GM21423 (cell line): ENCODE data around the gene ZNF846.
"Not testable (repeated sequence)": the region's sequence is repeated elsewhere in the genome, so short reads cannot be mapped to it uniquely, and the experiment has no call there.

ENCODE experiments used
- ATAC-seq: cut with Tn5 transposase; IDR thresholded peaks from one replicate; pipeline ENCODE4 v1.9.1; 2021; ENCODE audit warnings: mild to moderate bottlenecking, moderate library complexity; ENCODE audit not compliant: unreplicated experiment

The ZNF846 gene

DNA sequence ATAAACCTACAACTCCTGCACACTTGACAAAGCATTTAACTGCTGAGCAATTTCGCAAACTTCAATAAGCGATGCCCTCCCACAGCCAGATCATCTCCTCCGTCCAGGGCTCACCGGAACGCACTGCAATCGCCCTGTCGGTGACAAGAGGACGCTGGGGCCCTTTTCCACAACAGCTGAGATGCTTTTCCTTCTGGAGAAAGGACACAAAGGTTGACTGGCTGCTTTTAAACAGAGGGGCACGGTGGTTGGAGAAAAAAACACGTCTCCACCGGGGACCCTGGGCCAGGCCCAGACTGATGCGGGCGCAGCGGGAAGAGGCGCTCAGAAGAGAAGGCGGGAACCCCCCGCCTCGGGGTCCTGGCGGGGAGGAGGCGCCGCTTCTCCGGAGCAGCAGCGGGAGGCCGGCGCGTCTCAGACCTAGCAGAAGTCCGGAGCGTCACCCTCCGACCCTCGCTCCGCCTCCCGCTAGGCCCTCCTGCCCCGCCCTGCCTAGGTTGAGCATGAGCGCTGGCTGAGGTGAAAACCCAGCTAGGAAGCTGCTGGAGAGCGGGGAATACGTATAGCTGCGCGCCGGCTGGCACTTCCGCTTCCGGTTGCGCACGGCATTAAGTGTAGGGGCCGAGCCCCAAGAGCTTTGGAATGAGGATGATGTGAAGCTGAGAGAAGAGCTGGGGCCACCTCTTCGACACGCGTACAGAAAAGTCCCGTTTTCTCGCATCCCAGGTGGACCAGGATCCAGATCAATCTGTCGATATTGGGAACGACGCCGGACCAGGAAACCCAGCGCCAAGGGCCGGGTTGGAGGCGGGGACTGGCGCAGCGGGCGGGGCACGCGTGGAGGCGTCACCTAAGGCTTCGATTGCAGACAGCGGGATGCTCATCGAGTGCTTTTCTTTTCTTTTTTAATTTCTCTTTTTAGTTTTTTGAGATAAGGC, at the start of gene ZNF846:
Gene ZNF846, minus strand, starts transcription at position 564 of the 938 bp plus-strand sequence. CDS start 3,788 bp downstream, outside the sequence.
- ATAC-seq = peak; percentile 96

DNA sequence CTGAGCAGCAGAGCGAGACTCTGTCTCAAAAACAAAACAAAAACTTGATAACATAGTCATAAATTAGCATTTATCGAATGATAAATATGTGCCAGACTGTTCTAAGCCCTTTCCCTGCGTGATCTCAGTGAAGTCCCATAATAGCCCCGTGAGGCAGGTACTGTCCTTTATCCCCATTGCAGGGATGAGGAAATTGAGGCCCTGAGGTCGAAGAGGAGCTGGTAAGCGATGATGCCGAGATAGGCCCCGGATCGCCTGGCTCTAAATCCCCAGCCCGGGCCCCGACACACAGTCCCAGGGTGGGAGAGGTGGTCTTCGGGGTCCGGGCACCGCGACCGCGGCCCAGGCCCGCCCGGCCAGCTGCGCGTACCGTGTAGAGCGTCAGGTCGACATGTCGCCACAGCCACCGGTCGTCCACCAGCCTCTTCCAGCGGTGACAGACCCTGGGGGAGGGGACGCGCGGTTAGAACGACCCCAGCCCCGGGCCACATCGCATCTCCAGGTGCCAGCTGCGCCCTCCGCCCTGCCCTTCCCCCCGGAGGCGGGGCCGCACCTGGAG, 49.7 kb upstream of the ZNF846 start:
- ATAC-seq = no peak

DNA sequence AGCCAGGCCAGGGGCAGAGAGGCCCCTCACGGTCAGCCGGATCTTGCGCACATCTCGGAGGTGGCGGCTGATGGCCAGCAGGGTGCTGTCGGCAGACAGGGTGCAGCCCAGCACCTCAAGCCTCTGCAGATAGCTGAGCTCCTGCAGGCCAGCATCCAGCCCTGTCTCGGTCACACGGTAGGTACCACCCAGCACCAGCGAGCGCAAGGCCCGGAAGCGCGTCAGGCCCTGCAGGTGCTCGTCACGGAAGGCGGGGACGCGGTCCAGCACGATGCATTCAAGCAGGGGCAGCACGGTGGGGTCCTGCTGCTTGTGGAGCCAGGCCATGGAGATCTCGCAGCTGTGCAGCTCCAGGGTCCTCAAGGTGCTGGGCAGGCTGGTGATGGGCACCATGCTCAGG, 42.6 kb upstream of the ZNF846 start:
- ATAC-seq = no peak

DNA sequence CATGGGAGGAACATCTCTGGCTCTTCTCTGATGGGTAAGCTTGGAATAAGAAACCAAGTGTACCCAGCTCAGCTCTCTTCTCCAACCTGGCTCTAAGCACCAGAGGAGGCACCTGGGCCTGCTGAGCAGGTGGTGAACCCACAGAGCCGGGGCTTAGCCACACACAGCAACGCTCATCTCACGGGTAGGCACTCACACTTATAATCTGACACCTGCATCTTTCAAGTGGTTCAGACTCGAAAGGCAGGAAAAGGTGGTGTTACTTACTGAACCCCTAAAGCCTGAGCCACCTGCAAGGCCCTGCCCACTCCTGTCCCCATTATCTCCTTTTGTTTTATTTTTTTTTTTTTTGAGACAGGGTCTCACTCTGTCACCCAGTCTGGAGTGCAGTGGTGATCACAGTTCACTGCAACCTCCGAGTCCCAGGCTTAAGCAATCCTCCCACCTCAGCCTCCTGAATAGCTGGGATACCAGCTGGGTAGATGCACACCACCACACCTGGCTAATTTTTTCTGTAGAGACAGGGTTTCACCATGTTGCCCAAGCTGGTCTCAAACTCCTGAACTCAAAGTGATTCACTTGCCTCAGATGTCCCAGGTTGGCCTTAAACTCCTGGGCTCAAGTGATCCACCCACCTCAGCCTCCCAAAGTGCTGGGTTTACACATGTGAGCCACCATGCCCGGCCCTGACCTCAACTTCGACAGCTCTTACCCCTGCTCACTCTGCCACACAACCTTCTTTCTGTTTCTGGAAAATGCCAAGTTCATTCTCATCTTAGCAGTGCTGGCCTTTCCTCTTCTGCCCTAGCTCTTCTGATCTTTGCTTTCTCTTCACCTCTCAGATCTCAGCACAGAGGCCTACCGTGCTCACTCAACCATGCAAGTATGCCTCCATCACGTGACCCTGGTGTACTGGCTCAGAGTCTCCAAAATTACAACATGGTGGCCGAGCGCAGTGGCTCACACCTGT, 40.6 kb upstream of the ZNF846 start:
- no peak for ATAC-seq

DNA sequence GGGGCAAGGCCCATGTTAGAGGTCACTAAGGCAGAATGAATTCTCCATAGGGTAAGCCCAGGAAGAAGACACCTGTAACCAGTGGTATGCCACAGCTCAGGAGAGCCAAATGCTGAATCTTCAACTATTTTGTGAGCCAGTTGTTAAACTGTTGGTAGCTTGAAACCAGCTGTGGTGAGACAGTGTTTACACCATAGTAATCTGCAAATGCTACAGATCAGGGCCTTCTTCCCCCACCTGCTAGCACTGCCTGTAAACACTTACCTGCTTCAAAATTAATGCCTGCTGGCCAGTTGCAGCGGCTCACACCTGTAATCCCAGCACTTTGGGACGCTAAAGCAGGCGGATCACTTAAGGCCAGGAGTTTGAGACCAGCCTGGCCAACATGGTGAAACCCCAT, 38.3 kb upstream of the ZNF846 start:
- ATAC-seq = no peak

DNA sequence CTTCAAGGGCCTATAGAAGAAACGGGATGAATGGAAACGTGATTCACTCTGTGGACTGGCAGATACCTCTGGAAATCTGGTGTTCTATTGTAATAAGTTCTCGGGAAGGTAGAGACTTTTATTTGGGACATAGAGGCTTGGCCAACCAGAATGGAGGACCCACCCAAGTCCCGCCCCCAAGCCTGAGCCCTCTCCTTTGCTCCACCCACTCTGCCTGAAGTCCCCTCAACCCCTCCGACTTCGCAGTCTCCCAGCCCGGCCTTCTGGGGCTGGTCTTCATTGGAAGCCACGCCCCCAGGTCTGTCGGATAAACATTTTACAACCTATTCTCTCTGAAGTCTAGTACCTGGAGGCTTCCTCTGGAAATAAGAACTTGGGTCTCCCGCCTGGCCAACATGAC, 33.4 kb upstream of the ZNF846 start:
- ATAC-seq = no peak

DNA sequence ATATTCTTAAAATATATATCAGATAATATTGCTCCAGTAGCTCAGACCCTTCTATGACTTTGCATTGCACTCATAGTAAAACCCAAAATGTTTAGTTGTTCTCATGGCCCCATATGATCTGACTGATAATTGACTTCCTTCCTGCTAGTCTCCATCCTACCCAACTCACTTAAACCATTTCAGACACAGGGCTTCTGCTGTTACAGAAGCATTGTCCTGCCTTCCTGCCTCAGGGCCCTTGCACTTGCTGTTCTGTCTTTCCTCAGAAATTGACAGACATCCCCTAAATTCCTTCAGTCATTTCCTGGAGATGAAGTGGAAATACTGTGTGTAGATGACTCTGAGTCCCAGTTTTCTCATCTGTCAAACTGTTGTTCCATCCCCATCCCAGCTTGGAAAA, 30.6 kb upstream of the ZNF846 start:
- ATAC-seq = no peak

DNA sequence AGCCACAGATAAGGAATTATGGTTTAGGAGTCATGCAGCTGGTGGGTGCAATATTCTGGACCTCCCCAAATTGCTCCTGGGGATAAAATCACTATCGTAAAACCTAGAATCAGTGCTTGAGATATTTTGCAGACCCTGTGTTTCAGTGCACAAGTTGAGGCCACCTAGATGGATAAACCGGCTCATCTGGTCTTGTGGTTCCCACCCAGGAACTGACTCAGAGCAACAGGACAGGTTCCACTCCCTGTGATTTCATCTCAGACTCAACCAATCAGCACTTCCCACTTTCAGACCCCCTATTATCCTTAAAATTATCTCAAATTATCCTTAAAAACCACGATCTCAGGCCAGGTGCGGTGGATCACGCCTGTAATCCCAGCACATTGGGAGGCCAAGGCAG, 29.3 kb upstream of the ZNF846 start:
- ATAC-seq = no peak

DNA sequence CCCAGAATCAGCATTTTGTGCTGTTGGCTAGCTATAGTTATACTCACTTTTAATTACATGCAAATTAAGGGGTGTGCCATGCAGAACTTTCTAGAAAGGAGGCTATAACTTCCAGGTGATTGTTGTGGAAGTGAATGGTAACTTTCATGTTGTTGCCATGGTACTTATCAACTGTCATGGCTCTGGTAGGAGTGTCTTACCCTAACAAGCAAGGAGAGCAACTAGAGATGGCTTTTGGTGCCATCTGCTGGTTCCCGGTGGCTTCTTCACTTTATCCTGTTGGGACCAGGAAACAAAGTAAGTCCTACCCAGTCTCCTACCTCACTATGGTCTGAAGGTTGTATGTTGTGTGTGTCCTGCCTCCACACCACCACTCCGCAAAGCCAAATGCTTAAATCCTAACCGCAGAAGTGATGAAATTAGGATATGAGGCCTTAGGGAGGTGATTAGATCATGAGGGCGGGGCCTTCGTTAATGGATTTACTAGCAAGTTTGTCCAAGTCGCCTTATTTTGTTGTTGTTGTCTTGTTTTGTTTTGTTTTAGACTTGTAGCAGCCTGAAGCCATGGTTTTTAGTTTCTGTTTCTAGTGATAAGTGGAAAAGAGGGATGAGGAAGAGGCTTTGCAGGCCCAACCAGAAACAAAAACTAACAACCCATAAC, 27.7 kb upstream of the ZNF846 start:
- no peak for ATAC-seq

DNA sequence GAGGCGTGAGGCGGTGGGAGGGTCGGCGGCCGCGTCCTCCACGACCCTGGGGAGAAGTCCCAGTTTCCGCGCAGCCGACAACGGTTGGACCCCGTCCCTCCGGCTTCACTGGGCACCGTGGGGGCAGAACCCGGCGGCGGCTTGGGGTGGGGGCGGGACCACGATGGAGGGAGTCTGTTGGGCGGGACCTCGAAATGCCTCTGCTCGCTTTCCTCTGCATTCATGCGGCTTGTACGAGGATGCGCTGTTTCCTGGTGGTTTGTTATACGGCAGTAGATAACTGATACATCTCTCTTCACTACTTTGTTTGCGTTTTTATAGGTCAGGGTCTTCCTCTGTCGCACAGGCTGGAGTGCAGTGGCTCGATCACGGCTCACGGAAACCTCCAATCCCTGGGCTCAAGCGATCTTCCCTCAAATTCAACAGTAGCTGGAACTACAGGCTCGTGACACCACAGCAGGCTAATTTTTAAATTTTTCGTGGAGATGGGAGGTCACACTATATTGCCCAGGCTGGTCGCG, 24.6 kb upstream of the ZNF846 start:
- ATAC-seq = peak; percentile 13

DNA sequence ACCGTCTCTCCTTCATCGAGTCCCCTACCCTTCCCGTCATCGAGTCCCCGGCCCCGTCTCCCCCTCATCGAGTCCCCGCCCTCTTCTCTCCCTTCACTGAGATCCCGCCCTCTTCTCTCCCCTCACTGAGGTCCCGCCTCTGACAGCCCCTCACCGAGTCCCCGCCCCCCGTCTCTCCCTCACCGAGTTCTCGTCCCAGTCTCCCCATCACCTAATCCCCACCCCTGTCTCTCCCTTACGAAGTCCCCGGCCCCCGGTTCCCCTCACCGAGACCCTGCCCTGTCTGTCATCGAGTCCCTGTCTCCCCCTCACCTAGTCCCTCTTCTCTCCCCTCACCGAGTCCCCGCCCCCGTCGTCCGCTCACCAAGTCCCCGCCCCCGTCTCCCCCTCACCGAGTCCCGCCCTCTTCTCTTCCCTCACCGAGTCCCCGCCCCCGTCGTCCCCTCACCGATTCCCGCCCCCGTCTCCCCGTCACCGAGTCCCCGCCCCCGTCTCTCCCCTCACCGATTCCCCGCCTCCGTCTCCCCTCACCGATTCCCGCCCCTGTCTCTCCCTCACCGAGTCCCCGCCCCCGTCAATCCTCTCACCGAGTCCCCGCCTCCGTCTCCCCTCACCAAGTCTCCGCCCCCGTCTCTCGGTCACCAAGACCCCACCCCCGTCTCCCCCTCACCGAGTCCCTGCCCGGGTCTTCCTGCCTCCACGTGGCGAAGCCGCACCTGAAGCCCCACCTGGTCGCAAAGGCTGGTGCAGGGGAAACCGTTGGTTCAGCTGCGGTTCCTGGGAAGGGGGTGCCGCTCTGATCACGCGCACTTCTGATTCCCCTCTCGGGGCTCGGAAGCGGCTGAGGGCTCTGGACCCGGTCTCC, 23.9 kb upstream of the ZNF846 start:
- ATAC-seq = peak; percentile 35

DNA sequence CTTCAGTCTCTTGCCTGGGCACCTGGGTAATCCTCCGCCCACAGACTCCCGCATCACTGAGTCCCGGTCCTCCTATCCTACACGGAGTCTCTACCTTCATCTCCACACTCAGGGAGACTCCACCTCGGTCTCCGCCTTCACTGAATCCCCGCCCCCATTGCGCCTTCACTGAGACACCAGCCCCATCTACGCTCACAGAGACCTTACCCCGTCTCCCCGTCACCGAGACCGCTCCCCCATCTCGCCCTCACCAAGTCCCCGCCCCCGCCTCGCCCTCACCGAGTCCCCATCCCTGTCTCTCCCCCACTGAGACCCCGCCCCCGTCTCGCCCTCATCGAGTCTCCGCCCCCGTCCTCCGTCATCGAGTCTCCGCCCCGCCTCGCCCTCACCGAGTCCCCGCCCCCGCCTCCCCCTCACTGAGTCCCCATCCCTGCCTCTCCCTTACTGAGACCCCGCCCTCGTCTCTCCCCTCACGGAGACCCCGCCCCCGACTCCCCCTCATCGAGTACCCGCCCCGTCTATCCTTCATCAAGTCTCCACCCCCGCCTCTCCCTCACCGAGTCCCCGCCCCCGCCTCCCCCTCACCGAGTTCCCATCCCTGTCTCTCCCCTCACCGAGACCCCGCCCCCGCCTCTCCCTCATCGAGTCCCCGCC, 23.1 kb upstream of the ZNF846 start:
- ATAC-seq = peak; percentile 42

DNA sequence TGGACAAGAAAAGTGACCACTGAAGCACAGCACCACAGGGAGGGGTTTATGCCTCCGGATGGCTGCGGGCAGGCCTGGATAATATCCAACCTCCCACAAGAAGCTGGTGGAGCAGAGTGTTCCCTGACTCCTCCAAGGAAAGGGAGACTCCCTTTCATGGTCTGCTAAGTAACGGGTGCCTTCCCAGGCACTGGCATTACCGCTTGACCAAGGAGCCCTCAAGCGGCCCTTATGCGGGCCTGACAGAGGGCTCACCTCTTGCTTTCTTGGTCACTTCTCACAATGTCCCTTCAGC, 22.5 kb upstream of the ZNF846 start:
- ATAC-seq = not testable (repeated sequence)

DNA sequence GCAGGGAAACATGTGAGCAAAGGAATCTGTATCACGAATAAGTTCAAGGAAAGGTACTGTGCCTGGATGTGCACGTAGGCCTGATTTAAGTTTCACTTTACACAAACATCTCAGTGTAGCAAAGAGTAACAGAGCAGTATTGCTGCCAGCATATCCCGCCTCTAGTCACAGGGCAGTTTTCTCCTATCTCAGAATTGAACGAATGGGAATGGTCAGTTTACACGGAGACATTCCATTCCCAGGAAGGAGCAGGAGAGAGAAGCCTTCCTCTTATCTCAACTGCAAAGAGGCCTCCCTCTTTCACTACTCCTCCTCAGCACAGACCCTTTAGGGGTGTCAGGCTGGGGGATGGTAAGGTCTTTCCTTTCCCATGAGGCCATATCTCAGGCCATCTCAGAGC, 21.0 kb upstream of the ZNF846 start:
- not testable (repeated sequence) for ATAC-seq

DNA sequence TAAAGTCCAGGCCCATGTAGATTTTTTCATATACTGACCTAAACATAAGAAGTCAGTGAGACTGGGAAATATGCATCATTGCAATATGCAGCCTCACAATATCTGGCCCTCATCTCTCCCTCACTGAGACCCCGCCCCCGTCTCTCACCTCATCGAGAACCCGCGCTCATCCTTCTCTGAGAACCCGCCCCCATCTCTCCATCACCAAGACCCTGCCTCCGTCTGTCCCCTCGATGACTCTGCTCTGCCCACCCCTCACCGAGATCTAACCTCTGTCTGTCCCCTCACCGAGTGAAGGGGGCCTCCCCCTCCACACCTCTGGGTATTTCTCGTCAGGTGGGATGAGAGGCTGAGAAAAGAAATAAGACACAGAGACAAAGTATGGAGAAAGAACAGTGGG, 20.5 kb upstream of the ZNF846 start:
- no peak for ATAC-seq

DNA sequence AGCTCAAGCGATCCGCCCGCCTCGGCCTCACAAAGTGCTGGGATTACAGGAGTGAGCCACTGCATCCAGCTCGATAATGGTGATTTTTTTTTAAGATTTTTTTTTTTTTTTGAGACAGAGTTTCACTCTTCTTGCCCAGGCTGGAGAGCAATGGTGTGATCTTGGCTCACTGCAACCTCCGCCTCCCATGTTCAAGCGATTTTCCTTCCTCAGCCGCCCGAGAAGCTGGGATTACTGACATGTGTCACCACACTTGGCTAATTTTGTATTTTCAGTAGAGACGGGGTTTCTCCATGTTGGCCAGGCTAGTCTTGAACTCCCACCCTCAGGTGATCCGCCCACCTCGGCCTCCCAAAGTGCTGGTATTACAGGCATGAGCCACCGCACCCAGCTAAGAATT, 20.1 kb upstream of the ZNF846 start:
- not testable (repeated sequence) for ATAC-seq

DNA sequence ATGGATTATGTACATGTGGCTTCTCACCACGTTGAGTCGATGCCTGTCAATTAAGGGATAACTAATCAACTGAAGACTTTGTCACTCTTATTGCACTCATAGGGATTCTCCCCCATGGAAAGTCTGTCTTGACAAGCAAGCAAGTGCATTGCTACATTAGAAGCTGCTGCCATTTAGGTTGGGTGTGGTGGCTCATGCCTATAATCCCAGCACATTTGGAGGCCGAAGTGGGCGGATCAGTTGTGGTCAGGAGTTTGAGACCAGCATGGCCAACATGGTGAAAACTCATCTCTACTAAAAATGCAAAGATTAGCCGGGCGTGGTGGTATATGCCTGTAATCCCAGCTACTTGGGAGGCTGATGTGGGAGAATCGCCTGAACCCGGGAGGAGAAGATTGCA, 18.3 kb upstream of the ZNF846 start:
- no peak for ATAC-seq

DNA sequence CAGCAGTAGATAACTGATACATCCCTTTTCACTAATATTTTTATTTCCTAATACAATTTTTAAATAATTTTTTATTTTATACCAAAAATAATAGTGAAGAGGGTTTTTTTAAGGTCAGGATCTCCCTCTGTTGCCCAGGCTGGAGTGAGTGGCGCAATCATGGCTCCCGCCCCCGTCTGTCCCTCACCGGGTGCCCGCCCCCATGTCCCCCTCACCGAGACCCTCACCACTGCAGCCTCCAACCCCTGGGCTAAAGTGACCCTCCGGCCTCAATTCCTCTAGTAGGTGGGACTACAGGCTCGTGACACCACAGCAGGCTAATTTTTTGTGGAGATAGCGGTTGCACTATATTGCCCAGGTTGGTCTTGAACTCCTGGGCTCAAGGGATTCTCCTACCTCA, 17.8 kb upstream of the ZNF846 start:
- ATAC-seq = no peak
